Left ventricle myocardium superior (tissue), 1 donor: ENCODE results near the gene TRMT44. TPM values are rescaled to one million over a fixed set of nuclear protein-coding genes. Genes with fewer than 3 reads are reported as not detected.

Experiments
- ATAC-seq: fragments of 200-7000 bp; cut with Tn5 transposase; one replicate; pipeline ENCODE4 v1.9.1; 2020; ENCODE audit warnings: mild to moderate bottlenecking, moderate library complexity
- DNase-seq: peaks from one replicate; pipeline ENCODE4 v3.0.0-alpha.2; 2020
- intact Hi-C: fragments of 100-400 bp; cut with micrococcal nuclease; formaldehyde crosslinking; loops from one replicate; pipeline ENCODE4 v1.11.0; 2022
- total RNA-seq: library from RNA; stranded (reverse); fragmentation: NEBNext Ultra II Directional; extraction: Animal tissue kit (Norgen Biotek cat#: 25700); gene quantifications from one replicate; pipeline ENCODE4 v1.2.1, GENCODE V29; 2021
- donor health status: DM: no; HTN: yes; CAD: no; lungs with severe emphysema.

TRMT44 gene
- total RNA-seq, 1 donor from 2014 or later: 8.4 TPM

- DNase-seq (no peak), ATAC-seq (peak; percentile 69)
- intact Hi-C loops: no loop called here
Measured at GRCh38 chr4:8427761-8428287, 12.8 kb upstream of the TRMT44 start.

- intact Hi-C loops: no loop called here
- ATAC-seq (peak; percentile 97), DNase-seq (peak; percentile 94)
Measured at GRCh38 chr4:8428288-8429097, 12.1 kb upstream of the TRMT44 start.

GRCh38 chr4:8431553-8431952 is 9.0 kb upstream of the TRMT44 start:
- no peak for DNase-seq
- intact Hi-C loops: no loop called here
- no peak for ATAC-seq

- DNase-seq (no peak), ATAC-seq (no peak)
- intact Hi-C loops: no loop called here
Measured at GRCh38 chr4:8433136-8433535, 7.4 kb upstream of the TRMT44 start.

GRCh38 chr4:8434251-8435073 is 6.1 kb upstream of the TRMT44 start:
- intact Hi-C loops: no loop called here
- ATAC-seq (no peak), DNase-seq (no peak)

GRCh38 chr4:8435656-8436121 is 4.9 kb upstream of the TRMT44 start:
- intact Hi-C loops: no loop called here
- DNase-seq: no peak
- ATAC-seq: no peak

- no peak for ATAC-seq
- DNase-seq: no peak
- intact Hi-C loops: no loop called here
Measured at GRCh38 chr4:8437281-8437680, 3.3 kb upstream of the TRMT44 start.

GRCh38 chr4:8438743-8439142 is 1.8 kb upstream of the TRMT44 start:
- ATAC-seq (no peak), DNase-seq (no peak)
- intact Hi-C loops: no loop called here

- DNase-seq: no peak
- ATAC-seq: no peak
- intact Hi-C loops: no loop called here
Measured at GRCh38 chr4:8439168-8439567, 1.4 kb upstream of the TRMT44 start.

- intact Hi-C loops: no loop called here
Measured at GRCh38 chr4:8439914-8440491, 574 bp upstream of the TRMT44 start.

GRCh38 chr4:8441499-8442091 is 1.0 kb downstream of the TRMT44 start:
- intact Hi-C loops: no loop called here
- no peak for DNase-seq
- no peak for ATAC-seq

More at GRCh38 chr4:8439914-8440491, 574 bp upstream of the TRMT44 start:
- no peak for DNase-seq
- ATAC-seq: peak; percentile 53

GRCh38 chr4:8442596-8443358 is 2.2 kb downstream of the TRMT44 start:
- DNase-seq (no peak), ATAC-seq (no peak)
- intact Hi-C loops: no loop called here

- no peak for ATAC-seq
- DNase-seq: no peak
- intact Hi-C loops: no loop called here
Measured at GRCh38 chr4:8443801-8444200, 3.2 kb downstream of the TRMT44 start.

- ATAC-seq (peak; percentile 42), DNase-seq (no peak)
- intact Hi-C loops: no loop called here
Measured at GRCh38 chr4:8446122-8446521, 5.5 kb downstream of the TRMT44 start.

GRCh38 chr4:8451440-8452182 is 11.0 kb downstream of the TRMT44 start:
- DNase-seq (no peak), ATAC-seq (peak; percentile 56)
- intact Hi-C loops: no loop called here

GRCh38 chr4:8453957-8454356 is 13.4 kb downstream of the TRMT44 start:
- ATAC-seq: no peak
- DNase-seq: no peak
- intact Hi-C loops: no loop called here

- intact Hi-C loops: no loop called here
- DNase-seq (no peak), ATAC-seq (no peak)
Measured at GRCh38 chr4:8457646-8458252, 17.2 kb downstream of the TRMT44 start.
